Tibial artery (tissue), 4 donors: ENCODE results near the gene DSN1.
A peak's percentile ranks its signal among the peaks of the same experiment; 100 is the strongest.

Experiments
- DNase-seq, 2 donors: peaks; one replicate each; pipeline ENCODE4 v3.0.0-alpha.2; 2019
- H3K27ac ChIP-seq, 2 donors: fragments of 200-600 bp; sonication (generic) in 1 of 2; 1 replicate in 1 of 2; 2 replicates in 1 of 2; pipeline ENCODE4 v1.5.1; 2018 to 2019; ENCODE audit warnings: mild to moderate bottlenecking in 1 of 2
- H3K27me3 ChIP-seq, 2 donors: fragments of 200-600 bp; sonication (generic) in 1 of 2; one replicate each; pipeline versions ENCODE4 v1.5.1 to v1.6.0; 2016 to 2019
- H3K36me3 ChIP-seq, 3 donors: fragments of 200-600 bp; sonication (generic) in 2 of 3; one replicate each; pipeline ENCODE4 v1.5.1; 2016 to 2019; ENCODE audit warnings: mild to moderate bottlenecking in 2 of 3
- H3K4me1 ChIP-seq, 4 donors: fragments of 200-600 bp; sonication (generic) in 2 of 4; 1 replicate in 3 of 4; 2 replicates in 1 of 4; pipeline ENCODE4 v1.5.1; 2016 to 2019
- H3K4me3 ChIP-seq, 2 donors: fragments of 200-600 bp; sonication (generic) in 1 of 2; 1 replicate in 1 of 2; 2 replicates in 1 of 2; pipeline ENCODE4 v1.5.1; 2018 to 2019; ENCODE audit warnings: mild to moderate bottlenecking in 2 of 2
- H3K9me3 ChIP-seq, 3 donors: fragments of 200-600 bp; sonication (generic) in 1 of 3; one replicate each; pipeline ENCODE4 v1.5.1; 2016 to 2019
- intact Hi-C: fragments of 100-400 bp; cut with DNase I; formaldehyde crosslinking; loops from one replicate; pipeline ENCODE4 v1.15.0; 2023; ENCODE audit warnings: low total_unique reads
- TF ChIP-seq, protein P1 (sequence below), 2 experiments: fragments of 200-600 bp in 1 of 2; fragments of 450-650 bp in 1 of 2; IDR thresholded peaks; one replicate each; pipeline ENCODE4 v1.5.1; 2017 to 2019; ENCODE audit warnings: antibody characterized with exemption in 2 of 2, mild to moderate bottlenecking in 1 of 2, moderate library complexity in 1 of 2

DSN1 gene

DNA sequence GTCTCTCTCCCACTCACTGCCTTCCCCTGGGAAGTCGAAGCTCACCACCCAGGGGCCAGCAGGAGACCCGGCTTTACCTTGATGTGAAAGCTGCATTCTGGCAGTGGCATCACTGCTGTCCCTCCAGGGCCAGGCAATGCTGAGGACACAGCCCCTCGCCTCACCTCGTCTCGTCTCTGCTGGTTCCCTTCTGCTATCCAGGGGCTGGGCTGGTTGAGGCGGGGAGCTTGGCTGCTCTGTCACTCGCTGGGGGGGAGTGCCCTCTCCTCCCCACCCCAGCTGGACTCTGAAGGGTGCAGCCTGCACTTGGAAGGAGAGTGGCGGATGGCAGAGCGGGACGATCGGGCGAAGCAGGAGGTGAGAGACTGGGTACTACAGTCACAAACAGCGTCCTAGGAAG is 12.7 kb upstream of the DSN1 start:
- intact Hi-C loops: no loop called here
- DNase-seq: no peak
- no peaks in the 10 kb centered on the region for H3K9me3 ChIP-seq
- peaks cover 23 to 75% (median 57%) of the 10 kb centered on the region in 3 donors for H3K36me3 ChIP-seq
- no peak overlapping the region for H3K27ac ChIP-seq
- no peak overlapping the region for H3K4me3 ChIP-seq
- TF ChIP-seq, protein P1, sequence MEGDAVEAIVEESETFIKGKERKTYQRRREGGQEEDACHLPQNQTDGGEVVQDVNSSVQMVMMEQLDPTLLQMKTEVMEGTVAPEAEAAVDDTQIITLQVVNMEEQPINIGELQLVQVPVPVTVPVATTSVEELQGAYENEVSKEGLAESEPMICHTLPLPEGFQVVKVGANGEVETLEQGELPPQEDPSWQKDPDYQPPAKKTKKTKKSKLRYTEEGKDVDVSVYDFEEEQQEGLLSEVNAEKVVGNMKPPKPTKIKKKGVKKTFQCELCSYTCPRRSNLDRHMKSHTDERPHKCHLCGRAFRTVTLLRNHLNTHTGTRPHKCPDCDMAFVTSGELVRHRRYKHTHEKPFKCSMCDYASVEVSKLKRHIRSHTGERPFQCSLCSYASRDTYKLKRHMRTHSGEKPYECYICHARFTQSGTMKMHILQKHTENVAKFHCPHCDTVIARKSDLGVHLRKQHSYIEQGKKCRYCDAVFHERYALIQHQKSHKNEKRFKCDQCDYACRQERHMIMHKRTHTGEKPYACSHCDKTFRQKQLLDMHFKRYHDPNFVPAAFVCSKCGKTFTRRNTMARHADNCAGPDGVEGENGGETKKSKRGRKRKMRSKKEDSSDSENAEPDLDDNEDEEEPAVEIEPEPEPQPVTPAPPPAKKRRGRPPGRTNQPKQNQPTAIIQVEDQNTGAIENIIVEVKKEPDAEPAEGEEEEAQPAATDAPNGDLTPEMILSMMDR (IDR thresholded peaks at IDR 0.05): no peak
- H3K4me1 ChIP-seq: peaks cover 0 to 5% (median 0%) of the 10 kb centered on the region in 4 donors
- no peaks in the 10 kb centered on the region for H3K27me3 ChIP-seq

DNA sequence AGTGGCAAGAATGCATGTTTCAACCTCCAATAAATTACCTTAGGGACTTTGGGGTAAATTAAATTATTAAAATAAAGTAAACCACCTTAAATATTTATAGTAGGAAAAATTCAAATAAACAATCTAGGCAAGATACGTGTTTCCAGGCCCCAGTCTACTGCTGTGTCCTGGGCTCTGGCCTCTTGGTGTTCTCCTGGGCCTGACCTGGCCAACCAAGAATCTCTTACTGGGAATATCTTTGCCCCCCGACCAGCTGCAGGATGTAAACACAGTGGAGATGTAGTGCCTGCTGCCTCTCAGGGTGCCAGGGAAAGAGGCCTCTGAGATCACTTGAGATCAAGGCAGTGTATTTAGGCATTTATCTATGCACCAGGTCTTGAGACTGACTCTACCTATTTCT is 11.7 kb upstream of the DSN1 start:
- peaks cover 0 to 5% (median 0%) of the 10 kb centered on the region in 4 donors for H3K4me1 ChIP-seq
- H3K4me3 ChIP-seq: no peak overlapping the region
- no peak for DNase-seq
- intact Hi-C loops: no loop called here
- no peaks in the 10 kb centered on the region for H3K9me3 ChIP-seq
- peaks cover 23 to 66% (median 51%) of the 10 kb centered on the region in 3 donors for H3K36me3 ChIP-seq
- TF ChIP-seq, protein P1 (IDR thresholded peaks at IDR 0.05): no peak
- no peak overlapping the region for H3K27ac ChIP-seq
- no peaks in the 10 kb centered on the region for H3K27me3 ChIP-seq

DNA sequence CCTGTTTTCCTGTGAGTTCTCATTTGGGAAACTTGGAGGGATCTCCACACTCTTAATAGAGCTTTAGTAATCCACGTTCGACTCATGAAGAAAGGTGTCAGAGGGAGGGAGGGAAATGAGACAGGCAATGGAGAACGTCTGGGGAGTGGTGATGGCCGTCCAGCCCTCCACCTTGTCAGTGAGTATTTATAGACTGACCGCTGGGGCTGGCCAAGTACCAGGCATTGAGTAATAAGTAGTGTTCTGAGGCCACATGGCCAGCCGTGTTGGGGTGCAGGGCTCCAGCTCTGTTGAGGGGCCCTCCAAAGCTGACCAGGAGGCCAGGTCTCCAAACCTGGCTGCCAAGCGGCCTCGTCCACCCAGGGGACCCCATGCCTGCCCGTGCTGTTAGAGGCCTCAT is 11.3 kb upstream of the DSN1 start:
- peaks cover 23 to 64% (median 51%) of the 10 kb centered on the region in 3 donors for H3K36me3 ChIP-seq
- peak in 1 of 2 donors; percentile 30 for DNase-seq
- peaks cover 0 to 5% (median 0%) of the 10 kb centered on the region in 4 donors for H3K4me1 ChIP-seq
- H3K27me3 ChIP-seq: no peaks in the 10 kb centered on the region
- H3K4me3 ChIP-seq: no peak overlapping the region
- H3K9me3 ChIP-seq: no peaks in the 10 kb centered on the region
- TF ChIP-seq, protein P1 (IDR thresholded peaks at IDR 0.05): no peak
- H3K27ac ChIP-seq: peak overlapping the region in 1 of 2 donors; percentile 32
- intact Hi-C loops: no loop called here

DNA sequence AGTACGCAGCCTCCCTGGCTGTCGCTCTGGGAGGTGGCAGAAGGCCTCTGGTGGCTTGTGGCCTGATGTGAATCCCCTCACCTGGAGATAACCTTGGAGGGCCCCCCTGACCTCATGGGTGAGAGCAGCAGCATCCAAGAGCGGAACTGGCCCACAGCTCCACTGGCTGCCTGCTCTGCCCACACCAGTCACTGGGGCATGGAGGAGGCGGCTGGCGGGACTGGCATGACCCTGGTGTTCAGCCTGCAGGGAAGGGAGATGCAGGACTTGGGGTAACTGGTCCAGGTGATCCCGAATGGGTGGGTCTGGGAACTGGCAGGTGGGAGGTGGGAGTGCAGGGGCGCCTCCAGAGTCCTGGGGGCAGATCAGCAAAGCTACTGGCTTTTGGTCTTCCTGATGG is 10.6 kb upstream of the DSN1 start:
- Histone ChIP-seq H3K4me1 (peaks cover 0 to 5% (median 0%) of the 10 kb centered on the region in 4 donors), H3K9me3 (no peaks in the 10 kb centered on the region), H3K4me3 (no peak overlapping the region), H3K27me3 (no peaks in the 10 kb centered on the region), H3K27ac (no peak overlapping the region), H3K36me3 (peaks cover 23 to 63% (median 51%) of the 10 kb centered on the region in 3 donors)
- no peak for DNase-seq
- TF ChIP-seq, protein P1 (IDR thresholded peaks at IDR 0.05): no peak
- intact Hi-C loops: no loop called here

DNA sequence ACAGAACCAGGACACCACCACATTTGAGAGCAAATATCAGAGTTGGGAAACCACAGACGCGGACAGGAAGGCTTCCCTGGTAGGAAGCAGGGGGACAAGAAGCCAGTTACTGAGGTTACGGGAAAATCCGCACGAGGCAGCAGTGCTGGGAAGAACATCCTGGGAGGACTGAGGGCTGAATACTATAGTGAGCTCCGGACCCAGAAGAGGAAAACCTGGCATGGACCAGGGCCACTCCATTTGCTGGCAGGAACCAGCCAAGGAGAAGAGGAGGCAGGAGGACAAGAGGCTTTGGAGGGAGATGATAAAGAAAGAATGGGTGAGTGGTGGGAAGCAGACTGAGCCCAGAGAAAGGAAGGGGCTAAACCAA is 6.1 kb upstream of the DSN1 start:
- Histone ChIP-seq H3K4me1 (peaks cover 0 to 4% (median 3%) of the 10 kb centered on the region in 4 donors), H3K4me3 (no peak overlapping the region), H3K9me3 (no peaks in the 10 kb centered on the region), H3K36me3 (peaks cover 8 to 31% (median 25%) of the 10 kb centered on the region in 3 donors), H3K27me3 (no peaks in the 10 kb centered on the region), H3K27ac (no peak overlapping the region)
- intact Hi-C loops: no loop called here
- TF ChIP-seq, protein P1 (IDR thresholded peaks at IDR 0.05): no peak
- no peak for DNase-seq
